MM.1S (cell line): ENCODE results near the gene AKAP9.

ENCODE experiments used
- DNase-seq: peaks from one replicate; pipeline ENCODE4 v3.0.0-alpha.2; 2015
- H2AFZ ChIP-seq: fragments of 300-600 bp; sonication (generic); 2 replicates; pipeline ENCODE4 v1.6.0; 2016; ENCODE audit warnings: antibody characterized with exemption, low read length
- H3F3A ChIP-seq: fragments of 300-600 bp; sonication (generic); 2 replicates; pipeline ENCODE4 v1.6.1; 2016; ENCODE audit warnings: mild to moderate bottlenecking, antibody characterized with exemption, low read length, moderate library complexity, mixed read lengths; ENCODE audit not compliant: insufficient read depth
- H3K27ac ChIP-seq: fragments of 300-600 bp; sonication (generic); 2 replicates; pipeline ENCODE4 v1.5.1; 2016; ENCODE audit warnings: mild to moderate bottlenecking, low read length
- H3K27me3 ChIP-seq: fragments of 300-600 bp; sonication (generic); replicated peaks from 2 replicates; pipeline ENCODE4 v1.6.0; 2016; ENCODE audit warnings: low read length; ENCODE audit not compliant: insufficient read depth
- H3K36me3 ChIP-seq: fragments of 300-600 bp; sonication (generic); replicated peaks from 2 replicates; pipeline ENCODE4 v1.6.1; 2016; ENCODE audit warnings: mild to moderate bottlenecking, low read length, mixed read lengths; ENCODE audit not compliant: insufficient read depth
- H3K4me1 ChIP-seq: fragments of 300-600 bp; sonication (generic); 2 replicates; pipeline ENCODE4 v1.6.1; 2016; ENCODE audit warnings: low read length, mixed read lengths
- H3K4me2 ChIP-seq: fragments of 300-600 bp; sonication (generic); 2 replicates; pipeline ENCODE4 v1.6.0; 2016; ENCODE audit warnings: low read depth, low read length
- H3K4me3 ChIP-seq: fragments of 300-600 bp; sonication (generic); 2 replicates; pipeline ENCODE4 v1.5.1; 2016; ENCODE audit warnings: low read length, mixed read lengths
- H3K79me2 ChIP-seq: fragments of 300-600 bp; sonication (generic); 2 replicates; pipeline ENCODE4 v1.6.1; 2016; ENCODE audit warnings: mixed run types, low read length, mixed read lengths
- H3K9ac ChIP-seq: fragments of 300-600 bp; sonication (generic); 2 replicates; pipeline ENCODE4 v1.6.1; 2016; ENCODE audit warnings: low read length, mixed read lengths
- H3K9me2 ChIP-seq: fragments of 300-600 bp; sonication (generic); replicated peaks from 2 replicates; pipeline ENCODE4 v1.6.1; 2016; ENCODE audit warnings: mild to moderate bottlenecking, low read length, mixed read lengths; ENCODE audit not compliant: insufficient read depth
- H3K9me3 ChIP-seq: fragments of 300-600 bp; sonication (generic); replicated peaks from 2 replicates; pipeline ENCODE4 v1.6.1; 2016; ENCODE audit warnings: mild to moderate bottlenecking, low read length, mixed read lengths; ENCODE audit not compliant: insufficient read depth
- H4K20me1 ChIP-seq: fragments of 300-600 bp; sonication (generic); 2 replicates; pipeline ENCODE4 v1.6.1; 2016; ENCODE audit warnings: mild to moderate bottlenecking, low read length, moderate library complexity, mixed read lengths; ENCODE audit not compliant: insufficient read depth
- CTCF ChIP-seq: fragments of 300-600 bp; sonication (generic); IDR thresholded peaks from 2 replicates; pipeline ENCODE4 v1.5.1; 2016; ENCODE audit warnings: antibody characterized with exemption, low read length, mixed read lengths
- EZH2 ChIP-seq: fragments of 300-600 bp; sonication (generic); optimal IDR thresholded peaks from 2 replicates; pipeline ENCODE3; 2017; ENCODE audit warnings: low read depth, mild to moderate bottlenecking, antibody characterized with exemption, low read length, mixed read lengths
- EZH2phosphoT487 ChIP-seq: fragments of 300-600 bp; sonication (generic); IDR thresholded peaks from 2 replicates; pipeline ENCODE4 v1.6.1; 2018; ENCODE audit warnings: antibody characterized with exemption, low read length

The AKAP9 gene

DNA sequence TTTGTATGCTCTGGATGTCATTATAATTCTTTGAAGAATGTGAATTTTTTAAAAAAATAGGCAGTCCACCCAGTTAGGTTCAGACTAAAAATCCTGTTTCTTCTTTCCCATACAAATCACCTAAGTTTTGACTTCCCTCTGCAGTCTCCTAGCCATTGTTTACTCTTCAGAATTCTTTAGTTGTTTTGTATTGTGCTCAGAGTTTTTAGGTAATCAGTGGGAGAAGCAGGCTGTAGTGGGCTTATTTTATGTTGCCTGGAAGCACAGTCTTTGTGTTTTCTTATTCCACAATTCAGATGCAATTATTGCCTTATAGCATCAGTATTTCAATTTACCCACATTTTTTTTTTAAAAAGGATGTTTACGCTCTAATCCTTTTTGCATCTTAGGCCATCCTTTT lies 94.9 kb downstream of the AKAP9 start:
- H3K9ac ChIP-seq = no peak overlapping the region

GRCh38 chr7:92039900-92040299 lies 99.2 kb downstream of the AKAP9 start:
- TF ChIP-seq EZH2phosphoT487 = no peak
- no peak for TF ChIP-seq CTCF
- no peak for TF ChIP-seq EZH2
- H3K79me2 ChIP-seq = no peaks in the 10 kb centered on the region
- H3K4me1 ChIP-seq = no peaks in the 10 kb centered on the region
- peaks cover 4% of the 10 kb centered on the region; the same call in 1 of the 2 replicates for H3K36me3 ChIP-seq
- no peak overlapping the region for H2AFZ ChIP-seq
- H4K20me1 ChIP-seq = no peaks in the 10 kb centered on the region
- H3K4me2 ChIP-seq = no peak overlapping the region
- no peaks in the 10 kb centered on the region for H3K9me3 ChIP-seq
- no peaks in the 10 kb centered on the region for H3K9me2 ChIP-seq
- no peak for DNase-seq
- no peaks in the 10 kb centered on the region for H3F3A ChIP-seq
- no peak overlapping the region for H3K4me3 ChIP-seq
- no peak overlapping the region for H3K9ac ChIP-seq
- no peaks in the 10 kb centered on the region for H3K27me3 ChIP-seq
- no peak overlapping the region for H3K27ac ChIP-seq

More for the DNA sequence above, 94.9 kb downstream of the AKAP9 start:
- H3K9me2 ChIP-seq = no peaks in the 10 kb centered on the region
- no peaks in the 10 kb centered on the region for H3K4me1 ChIP-seq
- no peaks in the 10 kb centered on the region for H3K27me3 ChIP-seq
- no peak overlapping the region for H2AFZ ChIP-seq
- no peaks in the 10 kb centered on the region for H3F3A ChIP-seq
- DNase-seq = no peak
- H3K27ac ChIP-seq = no peak overlapping the region
- H4K20me1 ChIP-seq = no peaks in the 10 kb centered on the region
- no peak overlapping the region for H3K4me3 ChIP-seq
- no peaks in the 10 kb centered on the region for H3K79me2 ChIP-seq
- H3K4me2 ChIP-seq = no peak overlapping the region
- H3K9me3 ChIP-seq = no peaks in the 10 kb centered on the region
- H3K36me3 ChIP-seq = no peaks in the 10 kb centered on the region; the same call in 1 of the 2 replicates
- TF ChIP-seq EZH2 (no peak), EZH2phosphoT487 (no peak), CTCF (no peak)

DNA sequence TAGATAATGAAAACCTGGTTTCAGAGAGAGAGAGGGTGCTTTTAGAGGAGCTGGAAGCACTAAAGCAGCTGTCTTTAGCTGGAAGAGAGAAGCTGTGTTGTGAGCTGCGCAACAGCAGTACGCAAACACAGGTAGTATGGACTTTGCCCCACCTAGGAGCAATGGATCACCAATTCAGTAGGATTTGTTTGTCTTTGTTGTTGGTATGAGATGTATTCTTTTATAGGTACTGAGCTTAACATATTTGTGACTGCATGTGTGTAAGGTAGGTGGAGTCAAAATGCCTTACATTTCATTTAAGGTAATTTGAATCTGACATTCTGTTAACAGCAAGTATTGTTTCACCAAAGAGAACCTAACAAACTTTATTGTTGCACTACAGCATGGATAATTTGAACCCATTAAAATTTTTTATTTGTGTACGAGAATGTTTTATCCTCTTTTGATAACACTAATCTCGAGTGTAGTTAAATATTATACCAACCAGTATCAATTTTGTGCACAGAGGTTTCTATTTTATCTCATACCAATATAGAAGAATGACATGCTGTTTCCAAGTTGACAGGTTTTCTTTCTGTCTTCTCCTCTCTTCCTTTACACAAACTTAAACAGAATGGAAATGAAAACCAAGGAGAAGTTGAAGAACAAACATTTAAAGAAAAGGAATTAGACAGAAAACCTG lies 101.5 kb downstream of the AKAP9 start:
- Histone ChIP-seq H4K20me1 (no peaks in the 10 kb centered on the region), H3K4me3 (no peak overlapping the region), H3F3A (no peaks in the 10 kb centered on the region), H2AFZ (no peak overlapping the region), H3K4me1 (no peaks in the 10 kb centered on the region), H3K9me3 (no peaks in the 10 kb centered on the region), H3K27me3 (no peaks in the 10 kb centered on the region), H3K9ac (no peak overlapping the region), H3K27ac (no peak overlapping the region), H3K79me2 (no peaks in the 10 kb centered on the region), H3K4me2 (no peak overlapping the region), H3K9me2 (no peaks in the 10 kb centered on the region), H3K36me3 (peaks cover 4% of the 10 kb centered on the region; the same call in 1 of the 2 replicates)
- no peak for DNase-seq
- TF ChIP-seq CTCF (no peak), EZH2 (no peak), EZH2phosphoT487 (no peak)
